IPS DF 6.9 (cell line): ENCODE measurements around the gene PCK1.

Experiments
- DNase-seq: peaks from one replicate; pipeline ENCODE4 v3.0.0-alpha.2; 2013; ENCODE audit warnings: low read depth, low spot score
- H3K27ac ChIP-seq: one replicate; pipeline ENCODE4 v1.5.1; 2013; ENCODE audit warnings: low read length, control low read depth
- H3K27me3 ChIP-seq: 2 replicates; pipeline ENCODE4 v1.6.1; 2013; ENCODE audit warnings: mild to moderate bottlenecking, low read length; ENCODE audit not compliant: control insufficient read depth, insufficient read depth
- H3K36me3 ChIP-seq: 2 replicates; pipeline ENCODE4 v1.6.1; 2013; ENCODE audit warnings: low read length; ENCODE audit not compliant: control insufficient read depth, insufficient read depth
- H3K4me1 ChIP-seq: 2 replicates; pipeline ENCODE4 v1.6.1; 2013; ENCODE audit warnings: low read length; ENCODE audit not compliant: control insufficient read depth, insufficient read depth
- H3K4me3 ChIP-seq: 2 replicates; pipeline ENCODE4 v1.5.1; 2013; ENCODE audit warnings: mild to moderate bottlenecking, low read length
- H3K9me3 ChIP-seq: 2 replicates; pipeline ENCODE4 v1.6.1; 2013; ENCODE audit warnings: low read length, inconsistent platforms; ENCODE audit not compliant: control insufficient read depth, insufficient read depth
- WGBS: extraction: QIAGEN DNeasy Blood & Tissue Kit; methylation state at CpG from one replicate; pipeline ENCODE4 v1.1.7; 2013; ENCODE audit warnings: mixed read lengths, missing lambda C conversion rate; ENCODE audit not compliant: insufficient read length, insufficient coverage; 5-methylcytosine and 5-hydroxymethylcytosine counted together

Gene PCK1

GRCh38 chr20:57583289-57584257, 22.7 kb downstream of the PCK1 start:
- no peak for DNase-seq
- Histone ChIP-seq H3K4me1 (peaks cover 1% of the 10 kb centered on the region; the same call in 1 of the 2 replicates), H3K36me3 (no peaks in the 10 kb centered on the region), H3K4me3 (no peak overlapping the region), H3K27ac (no peak overlapping the region), H3K27me3 (no peaks in the 10 kb centered on the region), H3K9me3 (no peaks in the 10 kb centered on the region)
- no CpG with 5 or more reads among the region's 18 CpGs for WGBS

GRCh38 chr20:57584768-57585461, 24.0 kb downstream of the PCK1 start:
- Histone ChIP-seq H3K9me3 (no peaks in the 10 kb centered on the region), H3K27me3 (no peaks in the 10 kb centered on the region), H3K4me3 (no peak overlapping the region), H3K36me3 (no peaks in the 10 kb centered on the region), H3K27ac (no peak overlapping the region), H3K4me1 (0 out of 2 replicates have a peak, but pooled peaks cover 1% of the 10 kb centered on the region)
- DNase-seq = no peak
- WGBS = no CpG with 5 or more reads among the region's 8 CpGs

- peaks cover 1% of the 10 kb centered on the region; the same call in 1 of the 2 replicates for H3K4me1 ChIP-seq
- H3K27me3 ChIP-seq = no peaks in the 10 kb centered on the region
- no CpG with 5 or more reads among the region's 17 CpGs for WGBS
- H3K36me3 ChIP-seq = no peaks in the 10 kb centered on the region
- H3K4me3 ChIP-seq = no peak overlapping the region
- H3K27ac ChIP-seq = no peak overlapping the region
- DNase-seq = no peak
- no peaks in the 10 kb centered on the region for H3K9me3 ChIP-seq
Observed at GRCh38 chr20:57585466-57586213, 24.7 kb downstream of the PCK1 start.

GRCh38 chr20:57586370-57586793, 25.5 kb downstream of the PCK1 start:
- no peaks in the 10 kb centered on the region for H3K36me3 ChIP-seq
- H3K4me3 ChIP-seq = no peak overlapping the region
- no peaks in the 10 kb centered on the region for H3K27me3 ChIP-seq
- DNase-seq = no peak
- H3K9me3 ChIP-seq = no peaks in the 10 kb centered on the region
- WGBS = no CpG with 5 or more reads among the region's 8 CpGs
- H3K4me1 ChIP-seq = peaks cover 1% of the 10 kb centered on the region; the same call in 1 of the 2 replicates
- no peak overlapping the region for H3K27ac ChIP-seq

GRCh38 chr20:57586943-57587277, 26.0 kb downstream of the PCK1 start:
- no peak overlapping the region for H3K4me3 ChIP-seq
- no CpG with 5 or more reads among the region's 10 CpGs for WGBS
- H3K36me3 ChIP-seq = no peaks in the 10 kb centered on the region
- peaks cover 1% of the 10 kb centered on the region; the same call in 1 of the 2 replicates for H3K4me1 ChIP-seq
- H3K9me3 ChIP-seq = no peaks in the 10 kb centered on the region
- no peaks in the 10 kb centered on the region for H3K27me3 ChIP-seq
- DNase-seq = no peak
- H3K27ac ChIP-seq = no peak overlapping the region

- Histone ChIP-seq H3K27ac (no peak overlapping the region), H3K36me3 (no peaks in the 10 kb centered on the region), H3K4me1 (peaks cover 1% of the 10 kb centered on the region; the same call in 1 of the 2 replicates), H3K27me3 (no peaks in the 10 kb centered on the region), H3K9me3 (no peaks in the 10 kb centered on the region), H3K4me3 (no peak overlapping the region)
- no CpG with 5 or more reads among the region's 4 CpGs for WGBS
- DNase-seq = no peak
Observed at GRCh38 chr20:57587278-57587988, 26.5 kb downstream of the PCK1 start.

- Histone ChIP-seq H3K27me3 (no peaks in the 10 kb centered on the region), H3K36me3 (no peaks in the 10 kb centered on the region), H3K4me3 (no peak overlapping the region), H3K9me3 (no peaks in the 10 kb centered on the region), H3K4me1 (peaks cover 1% of the 10 kb centered on the region; the same call in 1 of the 2 replicates), H3K27ac (no peak overlapping the region)
- WGBS = no CpG with 5 or more reads among the region's 7 CpGs
- no peak for DNase-seq
Observed at GRCh38 chr20:57587989-57588377, 27.1 kb downstream of the PCK1 start.

- no peak overlapping the region for H3K27ac ChIP-seq
- H3K36me3 ChIP-seq = no peaks in the 10 kb centered on the region
- no peak for DNase-seq
- H3K27me3 ChIP-seq = no peaks in the 10 kb centered on the region
- no peak overlapping the region for H3K4me3 ChIP-seq
- no peaks in the 10 kb centered on the region for H3K9me3 ChIP-seq
- no CpG with 5 or more reads among the region's 5 CpGs for WGBS
- peaks cover 1% of the 10 kb centered on the region; the same call in 1 of the 2 replicates for H3K4me1 ChIP-seq
Observed at GRCh38 chr20:57588596-57588995, 27.7 kb downstream of the PCK1 start.

- no peak for DNase-seq
- H3K4me1 ChIP-seq = peaks cover 1% of the 10 kb centered on the region; the same call in 1 of the 2 replicates
- no peaks in the 10 kb centered on the region for H3K27me3 ChIP-seq
- WGBS = no CpG with 5 or more reads among the region's 6 CpGs
- H3K9me3 ChIP-seq = no peaks in the 10 kb centered on the region
- H3K4me3 ChIP-seq = no peak overlapping the region
- no peaks in the 10 kb centered on the region for H3K36me3 ChIP-seq
- H3K27ac ChIP-seq = no peak overlapping the region
Observed at GRCh38 chr20:57589123-57589727, 28.3 kb downstream of the PCK1 start.
